Kidney epithelial cell (primary cell): Measurements from ENCODE around the gene GAL3ST1. TPM values are rescaled to one million over a fixed set of nuclear protein-coding genes. Genes with fewer than 3 reads are reported as not detected.

Source experiments
- DNase-seq: peaks from one replicate; pipeline ENCODE4 v3.0.0-alpha.2; 2010; ENCODE audit warnings: low read depth
- H3K27me3 ChIP-seq: 2 replicates; pipeline ENCODE4 v1.6.0; 2011; ENCODE audit warnings: low read length; ENCODE audit not compliant: control insufficient read depth, insufficient read depth
- H3K36me3 ChIP-seq: 2 replicates; pipeline ENCODE4 v1.5.1; 2011; ENCODE audit warnings: low read length; ENCODE audit not compliant: control insufficient read depth, insufficient read depth
- H3K4me3 ChIP-seq: 2 replicates; pipeline ENCODE4 v1.5.1; 2011; ENCODE audit warnings: low read depth, mild to moderate bottlenecking, control low read depth, low read length
- CTCF ChIP-seq: IDR thresholded peaks from 2 replicates; pipeline ENCODE4 v1.5.1; 2011; ENCODE audit warnings: mild to moderate bottlenecking, moderate library complexity, low read length, control low read depth, inconsistent platforms; ENCODE audit not compliant: insufficient read depth, poor library complexity, severe bottlenecking
- total RNA-seq: library from RNA; depleted of rRNA; stranded (reverse); fragments of >200 nt; gene quantifications from 2 replicates; pipeline ENCODE4 v1.2.3, GENCODE V29; 2015

Gene GAL3ST1
- total RNA-seq, 1 donor from 2014 or later, result 4.0 TPM

- Histone ChIP-seq H3K27me3 (no peaks in the 10 kb centered on the region), H3K4me3 (no peak overlapping the region), H3K36me3 (no peaks in the 10 kb centered on the region)
- DNase-seq, result no peak
- TF ChIP-seq CTCF, result no peak
These were observed 38.3 kb upstream of the GAL3ST1 start for GRCh38 chr22:30612789-30613188.

- no peaks in the 10 kb centered on the region for H3K27me3 ChIP-seq
- no peak overlapping the region for H3K4me3 ChIP-seq
- no peak for TF ChIP-seq CTCF
- DNase-seq, result no peak
- no peaks in the 10 kb centered on the region for H3K36me3 ChIP-seq
These were observed 36.7 kb upstream of the GAL3ST1 start for GRCh38 chr22:30611197-30611596.

- Histone ChIP-seq H3K36me3 (no peaks in the 10 kb centered on the region), H3K27me3 (no peaks in the 10 kb centered on the region), H3K4me3 (no peak overlapping the region)
- no peak for DNase-seq
- TF ChIP-seq CTCF, result no peak
These were observed 35.8 kb upstream of the GAL3ST1 start for GRCh38 chr22:30610299-30610698.

GRCh38 chr22:30609260-30610185, 35.1 kb upstream of the GAL3ST1 start:
- Histone ChIP-seq H3K4me3 (no peak overlapping the region), H3K36me3 (no peaks in the 10 kb centered on the region), H3K27me3 (no peaks in the 10 kb centered on the region)
- TF ChIP-seq CTCF, result no peak
- peak; percentile 81 for DNase-seq

- no peak for DNase-seq
- Histone ChIP-seq H3K27me3 (no peaks in the 10 kb centered on the region), H3K36me3 (no peaks in the 10 kb centered on the region), H3K4me3 (no peak overlapping the region)
- no peak for TF ChIP-seq CTCF
These were observed 33.5 kb upstream of the GAL3ST1 start for GRCh38 chr22:30607939-30608338.
